Mammary epithelial cell (primary cell): ENCODE data around the gene LRRC9.

ENCODE experiments used
- EZH2 ChIP-seq: IDR thresholded peaks from 2 replicates; pipeline ENCODE4 v1.6.1; 2012; ENCODE audit warnings: low read length, inconsistent platforms, borderline replicate concordance
- TF ChIP-seq, protein P1 (sequence below), 2 donors: IDR thresholded peaks in 1 of 2; conservative IDR thresholded peaks in 1 of 2; 2 replicates each; pipeline ENCODE4 v1.5.1; 2011 to 2012; ENCODE audit warnings: inconsistent platforms in 2 of 2, low read length in 2 of 2, mild to moderate bottlenecking in 2 of 2, control low read depth in 1 of 2, low read depth in 1 of 2; ENCODE audit not compliant: insufficient read depth in 1 of 2; ENCODE audit errors: extremely low read depth in 1 of 2

DNA sequence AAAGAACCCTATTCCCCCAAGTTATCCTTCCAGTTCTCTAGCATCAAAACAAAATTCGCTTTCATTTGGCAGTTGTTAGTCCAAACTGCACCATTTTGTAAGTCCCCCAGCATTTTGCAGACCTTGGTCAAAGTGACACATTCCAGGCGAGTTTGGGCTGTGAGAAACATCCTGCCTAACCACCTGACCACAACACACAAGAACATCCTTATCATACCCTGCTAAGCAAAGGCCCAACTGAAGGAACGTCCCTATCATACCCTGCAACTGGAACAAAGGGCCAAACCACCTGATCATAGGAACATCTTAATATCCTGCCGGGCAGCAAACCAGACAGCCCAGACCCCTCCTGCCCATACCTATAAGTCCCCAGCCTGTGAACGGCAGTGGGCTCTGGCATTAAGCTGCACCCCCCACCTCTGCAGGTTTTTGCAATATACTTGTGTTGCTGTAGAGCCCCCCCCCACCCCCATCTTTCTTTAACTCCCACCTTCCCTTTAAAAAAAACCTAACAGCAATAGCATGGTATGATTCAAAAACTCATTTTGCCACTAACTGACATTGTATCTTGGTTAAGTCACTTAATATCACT lies 174.5 kb downstream of the LRRC9 start:
- TF ChIP-seq EZH2 = no peak
- TF ChIP-seq, protein P1, sequence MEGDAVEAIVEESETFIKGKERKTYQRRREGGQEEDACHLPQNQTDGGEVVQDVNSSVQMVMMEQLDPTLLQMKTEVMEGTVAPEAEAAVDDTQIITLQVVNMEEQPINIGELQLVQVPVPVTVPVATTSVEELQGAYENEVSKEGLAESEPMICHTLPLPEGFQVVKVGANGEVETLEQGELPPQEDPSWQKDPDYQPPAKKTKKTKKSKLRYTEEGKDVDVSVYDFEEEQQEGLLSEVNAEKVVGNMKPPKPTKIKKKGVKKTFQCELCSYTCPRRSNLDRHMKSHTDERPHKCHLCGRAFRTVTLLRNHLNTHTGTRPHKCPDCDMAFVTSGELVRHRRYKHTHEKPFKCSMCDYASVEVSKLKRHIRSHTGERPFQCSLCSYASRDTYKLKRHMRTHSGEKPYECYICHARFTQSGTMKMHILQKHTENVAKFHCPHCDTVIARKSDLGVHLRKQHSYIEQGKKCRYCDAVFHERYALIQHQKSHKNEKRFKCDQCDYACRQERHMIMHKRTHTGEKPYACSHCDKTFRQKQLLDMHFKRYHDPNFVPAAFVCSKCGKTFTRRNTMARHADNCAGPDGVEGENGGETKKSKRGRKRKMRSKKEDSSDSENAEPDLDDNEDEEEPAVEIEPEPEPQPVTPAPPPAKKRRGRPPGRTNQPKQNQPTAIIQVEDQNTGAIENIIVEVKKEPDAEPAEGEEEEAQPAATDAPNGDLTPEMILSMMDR (conservative IDR thresholded peaks at IDR 0.05 in 1 of 2, IDR thresholded peaks at IDR 0.05 in 1 of 2; ENCODE audit: extremely low read depth in 1 of 2, insufficient read depth in 1 of 2, low read depth in 1 of 2, low read length in 2 of 2) = no peak
